GM12872 (cell line): Measurements from ENCODE around the gene COL7A1.

Experiments used
- CTCF ChIP-seq: IDR thresholded peaks from 3 replicates; pipeline ENCODE4 v1.5.1; 2011; ENCODE audit warnings: low read depth, mild to moderate bottlenecking, low read length, moderate library complexity; ENCODE audit not compliant: insufficient read depth

COL7A1 gene

GRCh38 chr3:48634661-48635221 is 39.6 kb upstream of the COL7A1 start:
- no peak for TF ChIP-seq CTCF

DNA sequence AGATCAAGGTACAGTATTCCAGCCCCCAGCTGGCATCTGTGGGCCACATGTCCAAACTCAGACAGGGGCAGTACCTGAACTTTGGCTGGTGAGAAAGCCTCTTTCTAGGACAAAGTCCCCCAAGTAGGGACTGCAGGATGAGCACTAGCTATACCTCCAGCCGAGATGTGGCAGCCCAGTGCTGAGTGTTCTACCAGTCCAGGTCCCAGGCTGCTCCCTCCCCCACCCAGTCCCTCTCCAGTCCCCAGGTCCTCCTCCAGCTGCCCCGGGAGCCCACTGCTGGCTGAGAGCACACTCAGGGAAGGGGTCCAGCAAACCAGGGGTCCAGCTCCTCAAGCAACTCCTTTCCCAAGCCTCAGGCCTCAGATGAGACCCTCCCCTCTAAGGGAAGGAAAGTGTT is 38.6 kb upstream of the COL7A1 start:
- no peak for TF ChIP-seq CTCF

DNA sequence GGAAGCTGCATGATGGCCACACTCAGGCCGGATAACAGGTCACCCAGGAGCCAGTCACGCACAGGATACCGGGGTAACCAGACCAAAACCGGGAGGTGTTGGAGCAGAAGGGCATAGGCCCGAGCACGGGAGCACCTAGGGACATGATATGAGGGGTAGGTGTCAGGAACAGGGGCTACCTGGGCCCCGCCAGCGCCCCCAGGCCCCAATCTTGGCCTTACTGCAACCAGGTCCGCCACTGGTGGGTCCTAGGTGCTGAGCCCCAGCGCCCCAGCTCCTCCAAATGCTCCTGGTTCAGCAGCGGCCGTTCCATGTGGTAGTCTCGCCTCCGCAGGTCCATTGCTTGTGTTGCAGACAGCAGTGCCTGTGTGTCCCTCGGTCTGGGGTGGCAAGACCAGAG is 38.1 kb upstream of the COL7A1 start:
- TF ChIP-seq CTCF, result no peak

DNA sequence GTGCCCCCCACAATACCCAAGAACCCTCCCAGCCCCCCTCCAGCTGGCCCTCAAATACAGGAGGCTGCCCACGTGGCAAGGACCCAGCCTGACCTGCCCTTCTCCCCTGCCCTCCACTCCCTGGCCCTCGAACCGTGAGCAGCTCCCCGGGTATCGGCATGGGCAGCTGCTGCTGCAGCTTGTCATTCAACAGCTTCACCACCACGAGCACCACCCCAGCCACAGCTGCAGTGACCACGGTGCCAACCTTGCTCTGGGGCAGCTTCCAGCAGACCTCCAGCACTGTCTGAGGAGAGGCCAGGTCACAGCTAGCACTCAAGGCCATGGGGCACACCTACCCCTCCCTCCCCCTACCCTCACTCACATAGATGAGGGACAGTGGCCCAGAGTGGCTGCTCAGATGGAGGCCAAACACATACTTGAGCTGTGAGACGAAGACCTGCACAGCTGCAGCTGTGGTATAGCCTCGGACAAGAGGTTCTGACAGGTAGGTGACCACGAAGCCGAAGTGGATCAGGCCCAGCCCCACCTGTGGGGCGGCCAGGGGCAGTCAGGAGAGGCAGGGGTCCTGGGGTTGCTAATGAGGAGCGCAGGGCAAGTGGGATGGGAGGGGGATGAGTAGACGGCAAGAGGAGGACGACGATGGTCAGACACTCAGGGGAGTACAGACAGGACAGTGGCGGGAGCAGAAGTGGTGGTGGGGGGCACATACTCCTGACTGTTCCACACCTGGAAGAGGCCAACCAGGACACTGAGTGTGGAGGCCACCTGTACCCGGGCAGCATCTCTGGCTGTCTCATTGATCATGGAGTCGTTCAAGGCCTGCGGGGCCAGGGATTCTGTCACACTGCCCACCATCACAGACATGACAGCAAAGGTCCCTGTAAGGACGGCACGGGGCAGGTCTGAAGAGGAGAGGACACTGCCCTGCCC is 36.7 kb upstream of the COL7A1 start:
- no peak for TF ChIP-seq CTCF

- TF ChIP-seq CTCF, result no peak
Observed at GRCh38 chr3:48630833-48631232, 35.7 kb upstream of the COL7A1 start.

- TF ChIP-seq CTCF, result no peak
Observed at GRCh38 chr3:48630407-48630806, 35.3 kb upstream of the COL7A1 start.

- TF ChIP-seq CTCF, result no peak
Observed at GRCh38 chr3:48629894-48630293, 34.8 kb upstream of the COL7A1 start.
